ENCODE data around the gene GSTP1. TPM values are rescaled to one million over a fixed set of nuclear protein-coding genes. Genes with fewer than 3 reads are reported as not detected.
"Not testable (repeated sequence)": the region's sequence is repeated elsewhere in the genome, so short reads cannot be mapped to it uniquely, and the experiment has no call there.

The GSTP1 gene
- total RNA-seq, 1 donor = 294 TPM

DNA sequence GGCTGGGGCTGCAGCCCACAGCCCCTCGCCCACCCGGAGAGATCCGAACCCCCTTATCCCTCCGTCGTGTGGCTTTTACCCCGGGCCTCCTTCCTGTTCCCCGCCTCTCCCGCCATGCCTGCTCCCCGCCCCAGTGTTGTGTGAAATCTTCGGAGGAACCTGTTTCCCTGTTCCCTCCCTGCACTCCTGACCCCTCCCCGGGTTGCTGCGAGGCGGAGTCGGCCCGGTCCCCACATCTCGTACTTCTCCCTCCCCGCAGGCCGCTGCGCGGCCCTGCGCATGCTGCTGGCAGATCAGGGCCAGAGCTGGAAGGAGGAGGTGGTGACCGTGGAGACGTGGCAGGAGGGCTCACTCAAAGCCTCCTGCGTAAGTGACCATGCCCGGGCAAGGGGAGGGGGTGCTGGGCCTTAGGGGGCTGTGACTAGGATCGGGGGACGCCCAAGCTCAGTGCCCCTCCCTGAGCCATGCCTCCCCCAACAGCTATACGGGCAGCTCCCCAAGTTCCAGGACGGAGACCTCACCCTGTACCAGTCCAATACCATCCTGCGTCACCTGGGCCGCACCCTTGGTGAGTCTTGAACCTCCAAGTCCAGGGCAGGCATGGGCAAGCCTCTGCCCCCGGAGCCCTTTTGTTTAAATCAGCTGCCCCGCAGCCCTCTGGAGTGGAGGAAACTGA, 731 bp downstream of the GSTP1 start:
- peaks cover 71% of the 10 kb centered on the region for H3K4me1 ChIP-seq (ENCODE audit: insufficient read depth, low read length)
- H3K4me3 ChIP-seq (ENCODE audit: low read length) = peak overlapping the region; percentile 57

DNA sequence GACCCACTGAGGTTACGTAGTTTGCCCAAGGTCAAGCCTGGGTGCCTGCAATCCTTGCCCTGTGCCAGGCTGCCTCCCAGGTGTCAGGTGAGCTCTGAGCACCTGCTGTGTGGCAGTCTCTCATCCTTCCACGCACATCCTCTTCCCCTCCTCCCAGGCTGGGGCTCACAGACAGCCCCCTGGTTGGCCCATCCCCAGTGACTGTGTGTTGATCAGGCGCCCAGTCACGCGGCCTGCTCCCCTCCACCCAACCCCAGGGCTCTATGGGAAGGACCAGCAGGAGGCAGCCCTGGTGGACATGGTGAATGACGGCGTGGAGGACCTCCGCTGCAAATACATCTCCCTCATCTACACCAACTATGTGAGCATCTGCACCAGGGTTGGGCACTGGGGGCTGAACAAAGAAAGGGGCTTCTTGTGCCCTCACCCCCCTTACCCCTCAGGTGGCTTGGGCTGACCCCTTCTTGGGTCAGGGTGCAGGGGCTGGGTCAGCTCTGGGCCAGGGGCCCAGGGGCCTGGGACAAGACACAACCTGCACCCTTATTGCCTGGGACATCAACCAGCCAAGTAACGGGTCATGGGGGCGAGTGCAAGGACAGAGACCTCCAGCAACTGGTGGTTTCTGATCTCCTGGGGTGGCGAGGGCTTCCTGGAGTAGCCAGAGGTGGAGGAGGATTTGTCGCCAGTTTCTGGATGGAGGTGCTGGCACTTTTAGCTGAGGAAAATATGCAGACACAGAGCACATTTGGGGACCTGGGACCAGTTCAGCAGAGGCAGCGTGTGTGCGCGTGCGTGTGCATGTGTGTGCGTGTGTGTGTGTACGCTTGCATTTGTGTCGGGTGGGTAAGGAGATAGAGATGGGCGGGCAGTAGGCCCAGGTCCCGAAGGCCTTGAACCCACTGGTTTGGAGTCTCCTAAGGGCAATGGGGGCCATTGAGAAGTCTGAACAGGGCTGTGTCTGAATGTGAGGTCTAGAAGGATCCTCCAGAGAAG, 1.6 kb downstream of the GSTP1 start:
- H3K4me3 ChIP-seq (ENCODE audit: low read length) = no peak overlapping the region

More for the DNA sequence above, 731 bp downstream of the GSTP1 start:
- no peaks in the 10 kb centered on the region for H3K9me3 ChIP-seq (ENCODE audit: low read depth, low read length)
- H3K27me3 ChIP-seq (ENCODE audit: insufficient read depth, low read length) = no peaks in the 10 kb centered on the region

DNA sequence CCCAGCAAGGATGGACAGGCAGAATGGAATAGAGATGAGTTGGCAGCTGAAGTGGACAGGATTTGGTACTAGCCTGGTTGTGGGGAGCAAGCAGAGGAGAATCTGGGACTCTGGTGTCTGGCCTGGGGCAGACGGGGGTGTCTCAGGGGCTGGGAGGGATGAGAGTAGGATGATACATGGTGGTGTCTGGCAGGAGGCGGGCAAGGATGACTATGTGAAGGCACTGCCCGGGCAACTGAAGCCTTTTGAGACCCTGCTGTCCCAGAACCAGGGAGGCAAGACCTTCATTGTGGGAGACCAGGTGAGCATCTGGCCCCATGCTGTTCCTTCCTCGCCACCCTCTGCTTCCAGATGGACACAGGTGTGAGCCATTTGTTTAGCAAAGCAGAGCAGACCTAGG, 2.3 kb downstream of the GSTP1 start:
- no peaks in the 10 kb centered on the region for H3K27me3 ChIP-seq (ENCODE audit: insufficient read depth, low read length)
- no peaks in the 10 kb centered on the region for H3K9me3 ChIP-seq (ENCODE audit: low read depth, low read length)
- H3K4me1 ChIP-seq (ENCODE audit: insufficient read depth, low read length) = peaks cover 65% of the 10 kb centered on the region
- H3K4me3 ChIP-seq (ENCODE audit: low read length) = no peak overlapping the region

More for the DNA sequence above, 1.6 kb downstream of the GSTP1 start:
- Histone ChIP-seq H3K9me3 (ENCODE audit: low read depth, low read length) (no peaks in the 10 kb centered on the region), H3K4me1 (ENCODE audit: insufficient read depth, low read length) (peaks cover 65% of the 10 kb centered on the region), H3K27me3 (ENCODE audit: insufficient read depth, low read length) (no peaks in the 10 kb centered on the region)

DNA sequence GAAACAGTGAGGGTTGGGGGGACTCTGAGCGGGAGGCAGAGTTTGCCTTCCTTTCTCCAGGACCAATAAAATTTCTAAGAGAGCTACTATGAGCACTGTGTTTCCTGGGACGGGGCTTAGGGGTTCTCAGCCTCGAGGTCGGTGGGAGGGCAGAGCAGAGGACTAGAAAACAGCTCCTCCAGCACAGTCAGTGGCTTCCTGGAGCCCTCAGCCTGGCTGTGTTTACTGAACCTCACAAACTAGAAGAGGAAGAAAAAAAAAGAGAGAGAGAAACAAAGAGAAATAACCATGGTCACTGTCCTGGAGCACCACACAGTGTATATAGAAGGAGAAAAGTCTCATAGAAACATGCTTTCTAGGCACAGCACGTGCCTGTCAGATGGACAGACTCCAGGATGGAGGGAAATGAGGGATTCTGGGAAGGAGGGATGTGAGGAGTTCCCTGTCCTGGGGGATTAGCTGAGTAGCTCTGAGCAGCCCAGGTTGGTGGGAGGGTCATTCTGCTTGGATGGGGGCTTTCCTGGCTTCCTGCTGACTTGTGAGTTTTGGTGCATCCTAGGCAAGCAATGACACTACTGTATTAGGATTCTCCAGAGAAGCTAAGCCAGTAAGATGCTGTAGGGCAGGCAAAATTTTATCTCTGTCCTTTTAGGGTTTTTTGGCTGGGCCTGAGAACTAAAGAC, 3.1 kb downstream of the GSTP1 start:
- no peak overlapping the region for H3K4me3 ChIP-seq (ENCODE audit: low read length)
- no peaks in the 10 kb centered on the region for H3K9me3 ChIP-seq (ENCODE audit: low read depth, low read length)
- no peaks in the 10 kb centered on the region for H3K27me3 ChIP-seq (ENCODE audit: insufficient read depth, low read length)
- H3K4me1 ChIP-seq (ENCODE audit: insufficient read depth, low read length) = peaks cover 68% of the 10 kb centered on the region

DNA sequence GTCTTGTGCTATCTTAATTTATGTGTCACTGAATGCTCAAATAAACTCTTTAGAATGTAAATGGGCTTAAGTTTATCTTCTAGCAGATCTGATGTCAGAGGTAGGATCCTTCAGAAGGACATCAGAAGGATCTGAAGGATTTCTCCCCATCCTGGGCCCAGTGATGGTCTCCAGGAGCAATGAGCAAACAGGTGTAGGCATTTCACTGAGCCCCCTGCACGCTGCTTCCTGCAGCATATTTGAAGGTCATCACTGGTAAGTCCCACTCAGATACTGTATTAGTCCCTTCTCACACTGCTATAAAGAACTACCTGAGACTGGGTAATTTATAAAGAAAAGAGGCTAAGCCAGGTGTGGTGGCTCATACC, 4.5 kb downstream of the GSTP1 start:
- Histone ChIP-seq H3K9me3 (ENCODE audit: low read depth, low read length) (no peaks in the 10 kb centered on the region), H3K27me3 (ENCODE audit: insufficient read depth, low read length) (no peaks in the 10 kb centered on the region), H3K4me1 (ENCODE audit: insufficient read depth, low read length) (peaks cover 61% of the 10 kb centered on the region), H3K4me3 (ENCODE audit: low read length) (no peak overlapping the region)

DNA sequence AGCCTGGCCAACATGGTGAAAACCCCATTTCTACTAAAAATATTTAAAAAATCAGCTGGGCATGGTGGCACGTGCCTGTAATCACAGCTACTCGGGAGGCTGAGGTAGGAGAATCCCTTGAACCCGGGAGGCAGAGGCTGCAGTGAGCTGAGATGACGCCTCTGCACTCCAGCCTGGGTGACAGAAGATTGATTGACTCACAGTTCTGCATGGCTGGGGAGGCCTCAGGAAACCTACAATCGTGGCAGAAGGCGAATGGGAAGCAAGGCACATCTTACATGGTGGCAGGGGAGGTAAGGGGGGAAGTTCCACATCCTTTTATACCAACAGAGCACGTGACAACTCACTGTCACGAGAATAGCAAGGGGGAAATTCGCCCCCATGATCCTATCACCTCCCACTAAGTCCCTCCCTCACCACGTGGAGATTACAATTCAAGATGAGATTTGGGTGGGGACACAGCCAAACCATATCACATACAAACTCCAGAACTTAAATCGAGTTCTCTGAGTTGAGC, 5.3 kb downstream of the GSTP1 start:
- H3K4me1 ChIP-seq (ENCODE audit: insufficient read depth, low read length) = peaks cover 61% of the 10 kb centered on the region
- H3K27me3 ChIP-seq (ENCODE audit: insufficient read depth, low read length); H3K9me3 ChIP-seq (ENCODE audit: low read depth, low read length); H3K4me3 ChIP-seq (ENCODE audit: low read length): not testable (repeated sequence)

DNA sequence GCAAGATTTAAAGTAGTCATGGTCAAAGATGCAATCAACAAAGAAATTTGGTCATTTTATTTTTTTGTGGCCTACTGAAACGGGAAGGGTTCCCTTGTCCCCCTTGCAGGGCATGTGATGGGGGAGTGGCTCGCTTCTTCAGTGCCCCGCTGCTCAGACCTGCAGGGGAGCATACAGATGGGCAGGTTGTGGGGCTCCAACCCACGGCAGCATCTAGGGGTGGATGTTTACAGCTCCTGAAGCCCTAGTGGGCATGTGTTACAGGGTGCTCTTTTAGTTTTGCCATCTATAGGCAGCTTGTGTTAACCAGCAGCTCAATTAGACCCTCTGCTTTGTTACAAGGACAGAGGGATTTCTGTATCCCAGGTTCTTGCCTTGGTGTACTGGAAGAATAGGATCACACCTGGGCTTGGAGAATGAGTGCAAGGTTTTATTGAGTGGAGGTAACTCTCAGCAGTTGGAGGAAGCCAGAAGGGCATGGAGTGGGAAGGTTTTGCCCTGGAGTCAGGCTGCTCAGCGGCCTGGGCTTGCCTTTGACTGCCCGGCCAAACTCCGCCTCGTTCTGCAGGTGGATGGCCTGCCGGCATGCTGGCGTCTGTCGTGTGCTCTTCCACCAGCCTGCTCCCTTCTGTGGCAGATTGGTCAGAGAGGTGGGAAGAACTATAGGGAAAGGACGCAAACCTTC, 9.4 kb downstream of the GSTP1 start:
- Histone ChIP-seq H3K4me1 (ENCODE audit: insufficient read depth, low read length) (peaks cover 21% of the 10 kb centered on the region), H3K4me3 (ENCODE audit: low read length) (no peak overlapping the region), H3K9me3 (ENCODE audit: low read depth, low read length) (no peaks in the 10 kb centered on the region), H3K27me3 (ENCODE audit: insufficient read depth, low read length) (no peaks in the 10 kb centered on the region)

DNA sequence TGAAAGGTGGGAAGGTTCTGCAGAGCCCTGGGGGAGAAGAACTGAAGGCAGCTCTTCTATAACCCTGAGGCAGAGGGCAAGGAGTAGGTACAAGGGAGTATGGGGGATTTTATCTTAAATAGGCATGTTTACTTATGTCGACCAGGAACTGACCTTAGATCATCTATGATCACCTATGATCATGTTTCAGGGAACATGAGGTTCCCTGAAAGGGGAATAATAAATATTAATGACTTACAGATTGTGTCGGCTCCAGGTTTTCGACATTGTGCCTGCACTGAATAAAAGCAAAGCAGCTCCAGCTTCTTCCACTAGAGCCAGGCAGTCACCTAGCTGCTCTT, 9.9 kb downstream of the GSTP1 start:
- Histone ChIP-seq H3K27me3 (ENCODE audit: insufficient read depth, low read length) (no peaks in the 10 kb centered on the region), H3K4me3 (ENCODE audit: low read length) (no peak overlapping the region), H3K4me1 (ENCODE audit: insufficient read depth, low read length) (peaks cover 16% of the 10 kb centered on the region), H3K9me3 (ENCODE audit: low read depth, low read length) (no peaks in the 10 kb centered on the region)

DNA sequence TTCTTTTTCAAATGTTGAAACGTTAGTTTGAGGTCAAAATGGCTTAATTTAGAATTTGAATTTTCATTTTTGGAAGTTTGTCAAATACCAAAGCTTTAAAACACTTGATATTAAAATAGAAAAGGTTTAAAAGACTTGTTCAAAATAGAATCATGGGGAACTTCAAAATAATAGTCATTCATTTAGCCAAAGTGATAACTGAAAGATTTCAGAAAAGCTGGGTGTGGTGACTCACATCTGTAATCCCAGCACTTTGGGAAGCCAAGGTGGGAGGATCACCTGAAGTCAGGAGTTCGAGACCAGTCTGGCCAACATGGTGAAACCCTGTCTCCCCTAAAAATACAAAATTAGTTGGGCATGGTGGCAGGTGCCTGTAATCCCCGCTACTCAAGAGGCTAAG, 10.9 kb downstream of the GSTP1 start:
- Histone ChIP-seq H3K4me1 (ENCODE audit: insufficient read depth, low read length) (peaks cover 8% of the 10 kb centered on the region), H3K4me3 (ENCODE audit: low read length) (no peak overlapping the region), H3K27me3 (ENCODE audit: insufficient read depth, low read length) (no peaks in the 10 kb centered on the region), H3K9me3 (ENCODE audit: low read depth, low read length) (no peaks in the 10 kb centered on the region)

DNA sequence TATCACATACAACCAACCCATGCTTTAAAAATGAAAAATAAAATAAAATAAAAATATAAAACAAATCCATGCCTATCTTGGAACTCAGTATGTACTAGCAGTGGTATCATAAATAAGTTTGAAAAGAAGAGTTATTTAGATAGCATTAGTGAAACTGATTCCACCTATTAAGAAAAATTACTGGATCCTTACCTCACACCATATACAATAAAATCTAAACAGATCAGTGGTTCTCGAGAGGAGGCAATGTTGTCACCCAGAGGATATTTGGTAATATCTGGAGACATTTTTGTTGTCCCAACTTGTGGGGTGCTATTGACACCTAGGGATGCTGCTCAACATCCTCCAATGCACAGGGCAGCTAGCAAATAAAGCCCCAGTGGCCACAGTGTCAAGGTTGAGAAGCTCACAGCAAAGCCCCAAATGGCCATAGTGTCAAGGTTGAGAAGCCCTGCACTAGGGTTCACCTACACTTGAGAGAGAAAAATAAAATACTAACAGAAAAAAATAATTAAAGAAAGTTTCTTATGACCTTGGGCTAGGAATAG, 13.2 kb downstream of the GSTP1 start:
- Histone ChIP-seq H3K27me3 (ENCODE audit: insufficient read depth, low read length) (no peaks in the 10 kb centered on the region), H3K4me1 (ENCODE audit: insufficient read depth, low read length) (peaks cover 16% of the 10 kb centered on the region), H3K4me3 (ENCODE audit: low read length) (no peak overlapping the region), H3K9me3 (ENCODE audit: low read depth, low read length) (no peaks in the 10 kb centered on the region)

DNA sequence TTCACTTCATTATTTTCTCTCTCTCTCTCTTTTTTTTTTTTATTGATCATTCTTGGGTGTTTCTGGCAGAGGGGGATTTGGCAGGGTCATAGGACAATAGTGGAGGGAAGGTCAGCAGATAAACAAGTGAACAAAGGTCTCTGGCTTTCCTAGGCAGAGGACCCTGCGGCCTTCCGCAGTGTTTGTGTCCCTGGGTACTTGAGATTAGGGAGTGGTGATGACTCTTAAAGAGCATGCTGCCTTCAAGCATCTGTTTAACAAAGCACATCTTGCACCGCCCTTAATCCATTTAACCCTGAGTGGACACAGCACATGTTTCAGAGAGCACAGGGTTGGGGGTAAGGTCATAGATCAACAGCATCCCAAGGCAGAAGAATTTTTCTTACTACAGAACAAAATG, 13.8 kb downstream of the GSTP1 start:
- not testable (repeated sequence) for H3K4me3 ChIP-seq (ENCODE audit: low read length); H3K9me3 ChIP-seq (ENCODE audit: low read depth, low read length); H3K27me3 ChIP-seq (ENCODE audit: insufficient read depth, low read length)
- H3K4me1 ChIP-seq (ENCODE audit: insufficient read depth, low read length) = peaks cover 13% of the 10 kb centered on the region

DNA sequence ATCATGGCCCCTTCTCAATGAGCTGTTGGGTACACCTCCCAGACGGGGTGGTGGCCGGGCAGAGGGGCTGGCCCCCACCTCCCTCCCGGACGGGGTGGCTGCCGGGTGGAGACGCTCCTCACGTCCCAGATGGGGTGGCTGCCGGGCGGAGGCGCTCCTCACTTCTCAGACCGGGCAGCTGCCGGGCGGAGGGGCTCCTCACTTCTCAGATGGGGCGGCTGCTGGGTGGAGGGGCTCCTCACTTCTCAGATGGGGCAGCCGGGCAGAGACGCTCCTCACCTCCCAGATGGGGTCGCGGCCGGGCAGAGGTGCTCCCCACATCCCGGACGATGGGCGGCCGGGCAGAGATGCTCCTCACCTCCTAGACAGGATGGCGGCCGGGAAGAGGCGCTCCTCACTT, 14.4 kb downstream of the GSTP1 start:
- H3K4me3 ChIP-seq (ENCODE audit: low read length); H3K27me3 ChIP-seq (ENCODE audit: insufficient read depth, low read length); H3K9me3 ChIP-seq (ENCODE audit: low read depth, low read length): not testable (repeated sequence)
- peaks cover 12% of the 10 kb centered on the region for H3K4me1 ChIP-seq (ENCODE audit: insufficient read depth, low read length)

DNA sequence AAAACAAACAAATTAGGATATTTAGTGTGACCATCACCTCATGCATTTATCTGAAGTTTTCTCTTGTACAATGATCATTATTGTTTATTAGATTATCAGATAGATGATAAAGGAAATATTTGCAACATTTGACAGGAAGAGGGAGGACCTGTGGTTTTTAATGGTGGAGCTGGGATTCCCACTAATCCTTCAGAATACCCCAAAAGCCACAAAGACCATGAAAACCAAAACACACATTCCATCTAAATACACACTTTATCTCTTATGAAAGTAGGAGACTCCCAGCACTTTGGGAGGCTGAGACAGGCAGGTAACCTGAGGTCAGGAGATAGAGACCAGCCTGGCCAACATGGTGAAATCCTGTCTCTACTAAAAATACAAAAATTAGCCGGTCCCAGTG, 15.5 kb downstream of the GSTP1 start:
- H3K9me3 ChIP-seq (ENCODE audit: low read depth, low read length) = no peaks in the 10 kb centered on the region
- no peak overlapping the region for H3K4me3 ChIP-seq (ENCODE audit: low read length)
- H3K27me3 ChIP-seq (ENCODE audit: insufficient read depth, low read length) = no peaks in the 10 kb centered on the region
- H3K4me1 ChIP-seq (ENCODE audit: insufficient read depth, low read length) = peaks cover 12% of the 10 kb centered on the region

DNA sequence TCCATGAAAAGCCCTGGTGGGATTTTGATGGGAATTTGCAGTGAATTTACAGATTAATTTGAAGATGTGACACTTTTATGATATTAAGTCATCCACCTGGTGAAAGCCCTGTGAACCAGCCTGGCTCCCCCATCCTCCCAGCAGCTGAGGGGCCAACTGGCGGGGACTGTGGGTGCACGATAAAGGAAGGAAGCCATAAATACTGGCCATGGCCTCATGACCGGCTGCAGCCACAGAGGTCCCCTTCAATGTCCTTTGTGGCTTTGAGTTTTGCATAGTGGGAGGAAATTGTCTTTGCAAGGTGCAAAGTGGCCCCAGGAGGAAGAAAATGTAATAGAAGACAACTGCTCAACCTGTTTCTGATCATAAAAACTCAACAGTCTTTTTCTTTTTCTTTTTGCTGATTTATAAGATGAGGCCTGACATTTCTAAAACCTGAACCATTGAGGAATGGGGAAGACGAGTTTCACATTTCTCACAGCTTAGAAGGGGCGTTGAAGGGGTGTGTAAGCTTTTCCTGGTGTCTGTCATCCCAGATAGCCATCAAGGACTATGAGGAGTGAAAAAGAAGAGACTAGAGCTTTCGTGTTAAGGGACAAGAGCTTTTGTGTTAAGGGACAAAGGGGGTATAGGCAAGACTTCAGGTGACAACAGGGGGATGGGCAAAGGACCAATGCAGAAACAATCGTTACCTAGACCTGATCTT, 16.9 kb downstream of the GSTP1 start:
- no peaks in the 10 kb centered on the region for H3K27me3 ChIP-seq (ENCODE audit: insufficient read depth, low read length)
- no peaks in the 10 kb centered on the region for H3K9me3 ChIP-seq (ENCODE audit: low read depth, low read length)
- H3K4me1 ChIP-seq (ENCODE audit: insufficient read depth, low read length) = peaks cover 12% of the 10 kb centered on the region
- H3K4me3 ChIP-seq (ENCODE audit: low read length) = no peak overlapping the region

Measured in mononuclear cell (primary cell).